Endothelial cell of umbilical vein (primary cell): ENCODE measurements around the gene AGO1. TPM values are rescaled to one million over a fixed set of nuclear protein-coding genes. Genes with fewer than 3 reads are reported as not detected.
A peak's percentile ranks its signal among the peaks of the same experiment; 100 is the strongest.

Experiments used
- BruUV-seq: library from RNA; stranded (reverse); fragments of 400-500 nt; replicated peaks from 2 replicates; lab custom pipeline; 2021; lab: Mats Ljungman, UMichigan
- CTCF ChIA-PET: fragments of 300-600, 350-600 bp; sonication (Branson Sonifier 250); formaldehyde crosslinking; loops from one replicate; lab custom pipeline; 2021; ENCODE audit warnings: antibody characterized with exemption, inconsistent platforms; lab: Charles Lee
- POLR2A ChIA-PET: fragments of 300-600, 350-600 bp; sonication (Branson Sonifier 250); formaldehyde crosslinking; loops from one replicate; lab custom pipeline; 2021; ENCODE audit warnings: antibody characterized with exemption, inconsistent platforms; lab: Charles Lee
- DNase-seq: peaks from one replicate; pipeline ENCODE4 v3.0.0-alpha.2; 2011; ENCODE audit warnings: low read depth, low spot score
- FAIRE-seq: peaks from 2 replicates; lab custom pipeline; 2011; peaks lifted over from hg19 to GRCh38; lab: Jason Lieb, UNC
- H2AFZ ChIP-seq: 2 replicates; pipeline ENCODE4 v1.6.0; 2012; ENCODE audit warnings: low read depth, low read length, control low read depth, inconsistent platforms
- H3K27ac ChIP-seq: 2 replicates; pipeline ENCODE4 v1.5.1; 2011; ENCODE audit warnings: low read depth, mild to moderate bottlenecking, control low read depth, low read length, moderate library complexity; ENCODE audit not compliant: insufficient read depth
- H3K27me3 ChIP-seq, 2 experiments: 2 replicates each; pipeline versions ENCODE4 v1.6.0 to v1.6.1; 2011; ENCODE audit warnings: low read length in 2 of 2, mixed read lengths in 1 of 2; ENCODE audit not compliant: control insufficient read depth in 2 of 2, insufficient read depth in 2 of 2
- H3K36me3 ChIP-seq, 2 experiments: 2 replicates in 1 of 2; 3 replicates in 1 of 2; pipeline ENCODE4 v1.5.1; 2011; ENCODE audit warnings: low read length in 2 of 2, mild to moderate bottlenecking in 1 of 2, moderate library complexity in 1 of 2; ENCODE audit not compliant: control insufficient read depth in 2 of 2, insufficient read depth in 2 of 2; ENCODE audit errors: extremely low read depth in 1 of 2
- H3K4me1 ChIP-seq: 3 replicates; pipeline ENCODE4 v1.5.1; 2011; ENCODE audit warnings: mild to moderate bottlenecking, low read length; ENCODE audit not compliant: control insufficient read depth, insufficient read depth; ENCODE audit errors: extremely low read depth
- H3K4me2 ChIP-seq: 2 replicates; pipeline ENCODE4 v1.6.1; 2011; ENCODE audit warnings: low read length, control low read depth, mixed read lengths; ENCODE audit not compliant: insufficient read depth
- H3K4me3 ChIP-seq, 3 experiments: fragments of 200-600 bp in 1 of 3; sonication (generic), shearing (Covaris generic) in 1 of 3; replicated peaks in 1 of 3; 2 replicates each; pipeline ENCODE4 v1.5.1; 2011 to 2016; ENCODE audit warnings: control low read depth in 3 of 3, low read length in 3 of 3, mild to moderate bottlenecking in 2 of 3, inconsistent platforms in 1 of 3, low read depth in 1 of 3, moderate library complexity in 1 of 3; ENCODE audit not compliant: insufficient read depth in 1 of 3
- H3K79me2 ChIP-seq: 2 replicates; pipeline ENCODE4 v1.6.0; 2012; ENCODE audit warnings: low read length, inconsistent platforms; ENCODE audit not compliant: control insufficient read depth, insufficient read depth
- H3K9ac ChIP-seq: replicated peaks from 2 replicates; pipeline ENCODE3; 2011; ENCODE audit warnings: low read length, control low read depth; ENCODE audit not compliant: insufficient read depth; ENCODE audit errors: extremely low read depth
- H3K9me1 ChIP-seq: replicated peaks from 3 replicates; pipeline ENCODE4 v1.6.0; 2011; ENCODE audit warnings: mild to moderate bottlenecking, low read length; ENCODE audit not compliant: control insufficient read depth, insufficient read depth; ENCODE audit errors: extremely low read depth
- H3K9me3 ChIP-seq: replicated peaks from 2 replicates; pipeline ENCODE4 v1.5.1; 2012; ENCODE audit warnings: low read length, inconsistent platforms; ENCODE audit not compliant: control insufficient read depth, insufficient read depth
- H4K20me1 ChIP-seq: replicated peaks from 2 replicates; pipeline ENCODE3; 2011; ENCODE audit warnings: mild to moderate bottlenecking, low read length; ENCODE audit not compliant: control insufficient read depth, insufficient read depth; ENCODE audit errors: extremely low read depth
- CTCF ChIP-seq, 2 donors: IDR thresholded peaks; 1 replicate in 1 of 2; 2 replicates in 1 of 2; pipeline ENCODE4 v1.5.1; 2011; ENCODE audit warnings: low read length in 2 of 2, mild to moderate bottlenecking in 2 of 2, moderate library complexity in 2 of 2, control low read depth in 1 of 2, inconsistent platforms in 1 of 2, low read depth in 1 of 2; ENCODE audit not compliant: insufficient read depth in 1 of 2; ENCODE audit errors: extremely low read depth in 1 of 2
- EZH2 ChIP-seq: IDR thresholded peaks from 2 replicates; pipeline ENCODE4 v1.6.1; 2012; ENCODE audit warnings: borderline replicate concordance, low read depth, mild to moderate bottlenecking, moderate library complexity, low read length, inconsistent platforms; ENCODE audit not compliant: severe bottlenecking
- FOS ChIP-seq: IDR thresholded peaks from 2 replicates; pipeline ENCODE4 v1.6.1; 2011; ENCODE audit warnings: mild to moderate bottlenecking, low read length, moderate library complexity, borderline replicate concordance; ENCODE audit not compliant: insufficient read depth
- GATA2 ChIP-seq: IDR thresholded peaks from 2 replicates; pipeline ENCODE4 v1.7.0; 2011; ENCODE audit warnings: low read depth, mild to moderate bottlenecking, moderate library complexity, mixed read lengths, low read length; ENCODE audit not compliant: insufficient read length, insufficient read depth
- JUN ChIP-seq: IDR thresholded peaks from 2 replicates; pipeline ENCODE4 v1.6.1; 2011; ENCODE audit warnings: borderline replicate concordance, low read depth; ENCODE audit not compliant: insufficient read length, insufficient read depth
- MAX ChIP-seq: IDR thresholded peaks from 2 replicates; pipeline ENCODE4 v1.6.1; 2011; ENCODE audit not compliant: insufficient read depth, insufficient read length
- MYC ChIP-seq: IDR thresholded peaks from one replicate; pipeline ENCODE4 v1.6.1; 2011; ENCODE audit warnings: mild to moderate bottlenecking, low read depth, low read length
- POLR2A ChIP-seq: IDR thresholded peaks from 2 replicates; pipeline ENCODE4 v1.6.1; 2012; ENCODE audit warnings: low read depth, mild to moderate bottlenecking, control low read depth, low read length
- POLR2AphosphoS5 ChIP-seq: IDR thresholded peaks from 2 replicates; pipeline ENCODE4 v1.6.1; 2012; ENCODE audit warnings: low read depth, mild to moderate bottlenecking, control low read depth, low read length, moderate library complexity; ENCODE audit not compliant: insufficient read depth
- dilution Hi-C: fragments of 300-500 bp; cut with MboI; formaldehyde crosslinking; loops from one replicate; pipeline ENCODE4 v1.15.0; 2019; ENCODE audit warnings: low sequenced_read_pairs; ENCODE audit not compliant: extremely low pct_ligation_motif_present
- intact Hi-C: fragments of 100-400 bp; cut with micrococcal nuclease; formaldehyde crosslinking; loops from one replicate; pipeline ENCODE4 v1.10.0; 2022
- polyA plus RNA-seq, 4 experiments: library from polyadenylated mRNA; depleted of rRNA in 3 of 4; stranded (reverse) in 3 of 4; unstranded in 1 of 4; fragments of >200 nt; gene quantifications; 2 replicates each; pipeline versions ENCODE4 v1.2.1 to v1.2.3, GENCODE V29; 2011 to 2012; ENCODE audit warnings: missing spikeins in 1 of 4
- total RNA-seq: library from RNA; stranded (reverse); gene quantifications from 2 replicates; pipeline ENCODE4 v1.2.3, GENCODE V29; 2021

Gene AGO1
- total and polyA plus RNA-seq, 2 donors (not counting 3 experiments of a cell fraction or from before 2014, with no cell fraction given) = 10.8 to 31.0 TPM

GRCh38 chr1:35851132-35851869, 31.7 kb upstream of the AGO1 start:
- Histone ChIP-seq H3K27ac (no peak overlapping the region), H3K27me3 (no peaks in the 10 kb centered on the region), H3K4me1 (peaks cover 4% of the 10 kb centered on the region), H3K79me2 (no peaks in the 10 kb centered on the region), H3K36me3 (peaks cover 6 to 12% of the 10 kb centered on the region in 2 experiments), H3K4me2 (no peak overlapping the region), H3K9me1 (no peaks in the 10 kb centered on the region), H3K4me3 (no peak overlapping the region), H2AFZ (no peak overlapping the region), H3K9ac (no peak overlapping the region), H3K9me3 (no peaks in the 10 kb centered on the region), H4K20me1 (no peaks in the 10 kb centered on the region)
- POLR2A ChIA-PET = no interaction called here
- TF ChIP-seq POLR2AphosphoS5 (no peak), POLR2A (no peak), JUN (no peak), MAX (no peak), FOS (no peak)
- FAIRE-seq = peak; percentile 42
- CTCF ChIA-PET = interaction anchor here (0.8 kb wide), 1 partner anchor 41 kb away, joined by 4 read pairs; no protein-coding TSS in a partner anchor
- dilution Hi-C loops = no loop called here
- intact Hi-C loops = no loop called here
- DNase-seq = no peak
- BruUV-seq = no TSS peak

GRCh38 chr1:35852241-35852640, 30.8 kb upstream of the AGO1 start:
- Histone ChIP-seq H3K27me3 (no peaks in the 10 kb centered on the region), H3K27ac (no peak overlapping the region), H3K4me1 (peaks cover 4% of the 10 kb centered on the region), H3K4me2 (no peak overlapping the region), H3K9ac (no peak overlapping the region), H2AFZ (no peak overlapping the region), H3K9me1 (no peaks in the 10 kb centered on the region), H3K36me3 (peaks cover 6 to 12% of the 10 kb centered on the region in 2 experiments), H3K4me3 (no peak overlapping the region), H4K20me1 (no peaks in the 10 kb centered on the region), H3K79me2 (no peaks in the 10 kb centered on the region), H3K9me3 (no peaks in the 10 kb centered on the region)
- no peak for FAIRE-seq
- POLR2A ChIA-PET = no interaction called here
- CTCF ChIA-PET = no interaction called here
- no peak for DNase-seq
- intact Hi-C loops (no loop called here), dilution Hi-C loops (no loop called here)
- no TSS peak for BruUV-seq
- TF ChIP-seq CTCF (IDR thresholded peaks at IDR 0.05; ENCODE audit: extremely low read depth in 1 of 2, insufficient read depth in 1 of 2, low read depth in 1 of 2, low read length in 2 of 2) (no peak), FOS (no peak), JUN (no peak), POLR2A (no peak), MYC (no peak), GATA2 (no peak), EZH2 (no peak)
